HL-60/S4 (cell line): ENCODE data around the gene CCSER1.
"Not testable (repeated sequence)": the region's sequence is repeated elsewhere in the genome, so short reads cannot be mapped to it uniquely, and the experiment has no call there.

Source experiments
- in situ Hi-C: fragments of 300-500 bp; cut with MboI; formaldehyde crosslinking; loops from 2 replicates; pipeline ENCODE4 v1.14.3; 2022; ENCODE audit warnings: low sequenced_read_pairs

Gene CCSER1

DNA sequence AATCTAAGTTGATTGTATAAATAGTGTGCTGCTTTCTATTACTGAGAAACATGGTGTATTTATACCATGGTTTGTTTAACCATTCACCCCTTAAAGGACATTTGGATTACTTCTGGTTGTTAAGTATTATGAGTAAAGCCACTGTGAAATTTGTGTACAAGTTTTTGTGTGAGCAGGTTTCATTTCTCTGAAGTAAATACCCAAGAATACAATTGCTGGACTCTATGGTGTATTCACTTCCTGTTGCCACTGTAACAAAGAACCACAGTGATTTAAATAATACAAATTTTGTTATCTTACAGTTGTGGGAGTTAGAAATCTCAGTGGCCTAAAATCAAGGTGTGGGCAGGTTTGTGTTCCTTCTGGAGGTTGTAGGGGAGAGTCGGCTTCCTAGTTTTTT lies 869.6 kb downstream of the CCSER1 start:
- in situ Hi-C loops = no loop called here

DNA sequence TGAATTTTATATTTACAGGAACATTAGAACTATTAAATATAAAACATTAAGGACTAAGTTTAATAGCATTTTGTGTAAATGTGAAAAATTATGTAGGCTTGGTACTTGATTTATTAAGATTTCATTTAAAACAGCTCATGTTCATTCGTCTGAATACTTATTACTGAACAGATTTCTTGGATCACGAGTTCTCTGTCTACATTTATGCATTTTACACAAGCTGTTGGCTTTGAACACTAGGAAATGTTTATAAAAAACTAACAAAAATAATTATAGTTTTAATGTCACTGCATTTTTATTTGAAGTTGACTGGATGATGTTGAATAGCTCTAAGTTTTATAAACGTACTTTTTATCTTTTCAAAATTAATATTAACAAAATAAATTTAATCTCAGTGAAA lies 888.7 kb downstream of the CCSER1 start:
- in situ Hi-C loops = no loop called here

DNA sequence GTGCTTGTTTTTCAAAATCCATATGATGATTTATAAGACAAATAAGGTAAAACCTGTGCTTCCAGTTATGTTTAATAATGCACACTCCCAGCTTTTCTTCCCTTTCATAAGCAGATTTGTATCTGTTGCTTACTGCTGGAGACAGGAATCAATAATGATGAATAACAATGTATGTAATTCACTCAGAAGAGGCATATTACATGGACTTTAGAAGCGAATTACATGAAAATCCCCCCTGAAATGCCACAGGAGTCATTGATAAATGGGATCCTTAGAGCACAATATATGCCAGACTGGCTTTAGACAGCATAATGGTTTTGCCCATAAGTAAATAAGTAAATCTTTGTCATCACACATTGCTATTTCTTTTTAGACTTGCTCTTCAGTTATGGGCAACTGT lies 892.3 kb downstream of the CCSER1 start:
- in situ Hi-C loops = no loop called here

DNA sequence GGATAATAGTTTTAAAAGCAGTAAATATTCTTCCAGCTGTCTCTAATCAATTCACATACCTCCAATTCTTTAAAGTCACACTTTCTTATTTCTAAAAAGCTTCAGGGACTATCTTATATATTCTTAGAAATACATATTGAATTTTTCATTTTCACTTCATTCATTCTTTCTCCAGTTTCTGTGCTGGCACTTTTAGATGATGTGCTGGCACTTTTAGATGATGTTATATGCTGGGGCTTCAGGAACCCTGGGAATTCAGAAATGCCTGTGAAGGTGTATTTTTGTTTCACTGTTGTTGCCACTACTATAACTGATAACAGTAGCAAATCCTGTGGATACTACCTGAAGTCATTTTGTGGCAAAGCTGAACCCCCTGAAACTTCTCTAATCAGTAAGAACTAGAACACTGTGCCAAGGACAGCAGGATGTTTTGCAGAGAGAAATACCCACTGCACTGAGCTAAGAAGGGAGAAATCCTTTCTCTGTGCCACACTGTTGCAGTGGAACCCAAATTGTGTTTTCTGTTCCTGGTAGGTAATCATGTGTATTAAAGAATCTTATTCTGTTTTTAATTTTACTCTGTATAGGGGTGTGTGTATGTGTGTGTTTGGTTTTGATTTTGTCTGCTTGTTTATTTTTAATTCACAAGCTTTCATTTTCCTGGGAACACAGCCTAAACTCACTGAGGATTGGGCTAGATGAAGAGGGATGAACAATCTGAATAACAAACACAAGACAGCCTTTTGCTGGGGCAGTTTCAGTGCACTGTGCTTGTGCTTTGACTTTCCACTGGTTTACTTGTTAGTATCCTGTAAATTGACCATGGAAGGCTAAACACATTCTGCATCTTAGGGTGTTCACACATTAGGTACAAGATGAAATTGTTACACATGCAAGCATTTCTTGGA lies 898.3 kb downstream of the CCSER1 start:
- in situ Hi-C loops = no loop called here

DNA sequence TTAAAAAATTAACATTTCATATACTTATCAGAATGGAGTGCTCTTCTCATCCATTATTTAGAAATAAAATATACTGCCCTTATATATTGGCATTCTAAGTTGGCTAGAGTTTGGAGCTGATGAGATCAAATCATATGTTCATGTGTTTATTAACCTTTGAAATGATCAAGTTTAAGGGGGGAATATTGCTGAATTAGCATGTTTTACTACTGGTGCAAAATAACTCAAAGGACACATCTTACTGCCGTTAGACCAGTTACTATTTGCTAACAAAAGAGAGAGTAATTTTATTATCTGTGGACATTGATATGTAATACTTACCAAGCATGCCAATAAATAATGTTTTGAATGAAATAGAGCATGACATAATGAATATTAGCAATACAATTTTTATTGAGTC lies 901.0 kb downstream of the CCSER1 start:
- in situ Hi-C loops = no loop called here

DNA sequence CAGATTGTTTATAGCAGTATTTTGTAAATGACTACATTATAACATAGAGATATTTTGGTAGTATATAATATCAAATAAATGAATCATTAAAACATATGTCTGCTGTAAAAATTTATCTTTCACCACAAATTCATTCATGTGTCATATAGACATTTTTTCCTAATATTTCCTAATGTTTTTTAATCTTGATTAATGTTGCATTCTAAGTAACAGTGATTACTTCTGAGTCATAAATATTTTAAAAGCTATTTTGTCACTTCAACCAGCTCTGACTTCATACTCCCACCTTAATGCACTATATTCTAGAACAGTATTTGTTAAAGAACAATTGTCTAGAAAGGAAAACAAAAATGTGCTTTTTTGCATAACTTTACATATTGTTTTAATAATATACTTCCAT lies 904.6 kb downstream of the CCSER1 start:
- in situ Hi-C loops = no loop called here

DNA sequence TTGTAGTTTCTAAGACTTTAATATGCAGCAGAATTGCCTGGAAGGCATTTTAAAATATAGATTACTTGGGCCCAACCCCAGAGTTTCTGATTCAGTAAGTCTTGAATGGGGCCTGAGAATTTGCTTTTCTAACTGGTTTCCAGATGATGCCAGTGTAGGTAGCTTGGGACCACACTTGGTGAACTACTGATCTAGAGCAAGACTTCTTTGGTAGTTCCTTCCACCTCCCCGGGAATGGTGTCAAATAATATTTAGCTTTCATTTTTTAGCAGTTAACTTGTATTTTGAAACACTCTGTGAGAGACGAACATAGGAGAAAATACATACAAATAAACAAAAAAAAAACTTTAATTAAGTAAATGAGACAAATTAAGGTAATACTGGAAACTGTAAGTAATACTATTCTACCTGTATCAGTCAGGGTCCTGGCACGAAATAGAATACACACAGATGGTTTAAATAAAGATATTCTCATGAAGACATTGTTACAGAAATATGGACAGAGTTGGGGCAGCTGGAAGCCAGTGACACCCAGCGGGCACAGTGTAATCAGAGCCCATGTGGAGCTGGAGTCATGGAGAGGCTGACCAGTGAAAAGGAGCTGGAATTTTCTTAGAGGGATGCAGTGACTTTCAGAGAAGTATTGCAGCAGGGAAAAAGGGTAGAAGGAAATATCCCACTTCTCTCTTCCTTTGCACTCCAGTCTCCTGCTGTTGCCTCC lies 905.7 kb downstream of the CCSER1 start:
- in situ Hi-C loops = no loop called here

DNA sequence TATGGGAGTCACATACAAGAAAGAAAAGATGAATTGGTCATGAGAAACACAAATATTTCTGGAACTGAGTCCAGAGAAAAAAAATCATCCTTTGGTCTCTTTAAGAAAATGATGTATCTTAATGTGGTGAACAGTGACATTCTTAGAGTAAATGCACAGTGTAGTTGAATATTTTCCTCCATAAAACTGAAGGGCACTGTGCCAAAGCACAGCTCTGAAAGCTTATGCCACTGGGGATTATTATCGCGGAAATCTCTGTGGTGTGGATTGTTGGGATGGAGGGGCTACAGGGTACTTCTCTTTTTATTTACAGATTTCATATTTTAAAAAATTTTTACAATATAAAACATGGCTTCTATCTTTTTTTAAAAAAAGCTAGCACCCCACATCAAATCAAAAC lies 908.1 kb downstream of the CCSER1 start:
- in situ Hi-C loops = no loop called here

DNA sequence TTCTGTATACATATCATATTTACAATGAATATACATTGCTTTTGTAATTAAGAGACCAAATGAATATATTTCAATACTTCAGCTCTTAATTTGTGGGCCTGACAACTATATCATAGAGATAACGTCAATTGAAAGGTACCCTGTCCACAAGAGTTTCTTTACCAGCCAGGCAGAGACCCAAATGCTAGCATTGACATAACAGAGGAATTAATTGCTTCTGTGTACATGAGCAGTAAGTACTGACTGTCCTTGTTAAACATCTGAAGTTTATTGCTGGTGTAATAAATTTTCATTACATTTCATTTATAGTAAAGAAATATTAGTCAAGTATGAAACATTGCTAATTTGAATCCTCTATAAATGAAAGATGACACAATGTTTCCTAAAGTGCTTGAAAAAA lies 910.8 kb downstream of the CCSER1 start:
- in situ Hi-C loops = no loop called here

DNA sequence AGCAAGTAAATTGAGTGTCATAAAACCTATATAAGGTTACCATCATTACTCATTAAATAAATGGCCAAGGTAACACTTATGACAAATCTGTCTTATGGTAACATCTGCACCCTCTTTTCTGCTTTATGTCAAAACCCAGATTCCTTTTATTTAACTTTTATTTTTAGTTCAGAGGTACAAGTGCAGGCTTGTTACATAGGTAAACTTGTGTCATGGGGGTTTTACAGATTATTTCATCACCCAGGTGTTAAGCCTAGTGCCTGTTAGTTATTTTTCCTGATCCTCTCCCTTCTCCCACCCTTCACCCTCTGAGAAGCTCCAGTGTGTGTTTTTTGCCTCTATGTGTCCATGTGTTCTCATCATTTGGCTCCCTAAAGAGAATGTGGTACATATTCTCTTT lies 930.7 kb downstream of the CCSER1 start:
- in situ Hi-C loops = no loop called here

DNA sequence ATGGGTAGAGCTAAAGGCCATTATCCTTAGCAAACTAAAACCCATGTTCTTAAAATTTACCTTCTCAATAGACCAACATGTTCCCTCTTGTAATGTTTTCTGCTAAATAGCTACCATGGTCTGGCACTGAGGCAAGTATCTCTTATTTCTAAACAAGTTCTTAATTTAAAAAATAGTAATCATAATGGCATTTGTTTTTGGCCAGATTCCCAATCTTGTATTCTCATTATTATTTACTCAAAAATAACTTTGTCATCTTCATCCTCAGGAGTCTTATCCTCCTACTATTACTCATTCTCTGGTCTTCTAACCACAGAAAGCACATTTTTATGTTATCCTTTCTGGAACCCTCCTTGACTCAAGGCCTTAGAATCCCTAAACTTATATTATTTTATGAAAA lies 931.2 kb downstream of the CCSER1 start:
- in situ Hi-C loops = no loop called here

DNA sequence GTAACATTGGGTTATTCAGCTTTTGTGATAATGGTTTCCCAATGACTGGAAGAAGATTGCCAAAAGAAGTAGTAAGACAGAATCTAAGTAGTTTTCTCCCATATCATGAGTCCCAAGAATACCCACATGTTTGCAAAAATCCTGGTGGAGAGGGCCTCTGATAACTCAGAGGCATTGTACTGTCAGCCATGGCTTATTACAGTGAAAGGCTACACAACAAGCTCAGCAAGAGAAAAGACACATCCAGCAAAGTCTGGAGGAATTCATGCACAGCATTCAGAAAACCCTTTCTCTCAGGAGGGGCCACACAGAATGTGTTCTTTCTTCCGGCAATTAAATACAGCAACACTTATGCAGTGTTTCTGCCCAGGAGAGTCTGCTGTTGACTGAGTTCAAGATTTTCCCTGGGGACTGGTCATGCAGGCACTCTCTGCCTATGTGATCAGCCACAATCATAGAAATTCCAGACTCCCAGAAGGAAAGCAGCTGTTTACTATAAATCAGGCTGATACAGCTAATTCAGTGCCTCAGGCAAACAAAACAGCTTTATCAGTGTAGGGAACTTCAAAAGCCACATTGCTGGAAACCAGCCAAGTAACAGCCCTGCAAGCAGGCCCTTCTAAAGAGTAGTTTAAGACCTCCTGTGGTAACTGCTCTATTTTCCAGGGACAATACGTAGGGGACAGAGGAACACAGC lies 937.1 kb downstream of the CCSER1 start:
- in situ Hi-C loops = no loop called here

DNA sequence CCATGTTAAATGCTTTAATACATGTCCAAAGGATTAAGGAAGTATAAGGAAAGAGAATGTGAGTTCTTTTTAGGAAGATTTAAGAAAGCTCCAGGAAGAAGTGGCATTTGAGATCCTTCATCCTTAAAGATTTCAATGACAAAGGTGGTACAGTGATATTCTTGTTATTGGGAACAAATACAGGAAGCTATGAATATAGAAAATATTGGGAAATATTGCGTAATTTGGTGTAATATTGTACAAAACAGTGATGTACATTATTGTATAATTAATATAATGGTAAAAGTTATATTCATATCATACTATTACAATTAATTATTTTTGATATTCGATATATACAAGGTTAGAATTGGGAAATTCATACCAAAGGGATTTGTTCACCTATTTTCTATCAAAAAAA lies 937.9 kb downstream of the CCSER1 start:
- in situ Hi-C loops = no loop called here

DNA sequence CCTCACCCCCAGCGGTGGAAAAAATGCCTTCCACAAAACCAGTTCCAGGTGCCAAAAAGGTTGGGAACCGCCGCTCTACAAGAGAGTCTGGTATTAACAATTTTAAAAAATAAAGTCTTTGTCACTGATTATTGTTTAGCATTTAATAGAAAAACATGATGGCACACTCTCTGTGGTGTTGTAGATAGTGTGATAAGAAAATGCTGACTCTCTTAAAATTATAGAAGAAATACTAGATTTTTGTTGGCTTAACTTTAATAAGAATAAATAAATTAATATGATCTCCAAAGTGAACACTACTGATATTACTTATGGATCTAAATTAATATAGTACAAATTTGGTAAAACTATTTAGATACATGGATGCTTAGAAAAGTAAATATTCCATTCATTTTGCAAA lies 943.5 kb downstream of the CCSER1 start:
- in situ Hi-C loops = no loop called here

DNA sequence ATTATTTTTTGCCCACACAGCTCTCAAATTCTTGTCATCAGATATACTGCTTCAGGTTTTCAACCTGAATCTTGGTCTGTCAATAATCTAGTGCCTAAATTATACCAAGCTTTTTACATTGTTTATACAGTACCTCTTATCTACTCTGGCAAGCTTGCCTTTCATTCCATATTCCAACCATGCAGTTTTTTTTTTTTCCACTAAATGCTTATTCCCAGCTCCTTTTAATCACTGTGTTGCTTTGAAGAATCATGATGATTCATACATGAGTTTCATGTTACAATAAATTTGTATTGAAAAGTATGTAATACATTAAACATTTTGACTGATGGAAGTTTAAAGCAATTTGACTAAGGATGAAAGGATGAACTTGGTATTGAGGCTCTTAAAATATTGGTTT lies 949.0 kb downstream of the CCSER1 start:
- in situ Hi-C loops = no loop called here

DNA sequence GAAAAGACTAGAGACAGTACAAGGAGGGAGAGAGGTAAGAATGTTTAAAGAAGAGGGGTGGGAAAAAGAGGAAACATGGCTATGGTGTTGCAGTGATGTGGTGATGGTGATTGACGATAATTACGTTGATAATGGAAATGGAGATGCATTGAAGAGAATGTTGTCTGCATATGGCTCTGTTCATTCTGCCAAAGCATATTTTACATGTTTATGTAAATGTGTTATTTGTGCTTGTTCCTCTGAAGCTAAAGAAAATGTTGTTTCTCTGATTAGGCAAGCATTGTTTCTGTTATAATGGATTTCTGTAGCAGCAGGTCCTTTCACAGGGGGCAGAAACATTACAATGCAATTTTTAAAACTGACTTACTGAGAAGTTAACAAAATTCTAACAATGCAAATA lies 958.8 kb downstream of the CCSER1 start:
- in situ Hi-C loops = no loop called here

DNA sequence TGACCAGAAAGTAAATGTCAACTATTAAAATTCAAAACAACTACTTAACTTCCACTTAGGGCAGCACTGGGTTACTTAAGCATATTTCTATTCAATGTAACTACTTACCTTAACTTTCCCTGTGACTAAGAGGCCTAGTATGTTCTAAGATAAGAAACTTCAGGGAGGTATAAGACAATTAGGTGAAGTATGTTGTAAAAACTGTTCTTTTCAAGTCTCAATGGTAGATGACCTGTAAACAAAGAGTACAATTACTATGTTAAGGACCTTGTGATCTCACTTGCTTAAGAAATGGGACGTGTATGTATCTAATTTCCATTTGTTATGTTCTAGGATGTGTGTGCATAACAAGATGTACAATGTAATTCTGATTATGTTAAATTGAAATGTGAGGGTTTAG lies 960.5 kb downstream of the CCSER1 start:
- in situ Hi-C loops = no loop called here

DNA sequence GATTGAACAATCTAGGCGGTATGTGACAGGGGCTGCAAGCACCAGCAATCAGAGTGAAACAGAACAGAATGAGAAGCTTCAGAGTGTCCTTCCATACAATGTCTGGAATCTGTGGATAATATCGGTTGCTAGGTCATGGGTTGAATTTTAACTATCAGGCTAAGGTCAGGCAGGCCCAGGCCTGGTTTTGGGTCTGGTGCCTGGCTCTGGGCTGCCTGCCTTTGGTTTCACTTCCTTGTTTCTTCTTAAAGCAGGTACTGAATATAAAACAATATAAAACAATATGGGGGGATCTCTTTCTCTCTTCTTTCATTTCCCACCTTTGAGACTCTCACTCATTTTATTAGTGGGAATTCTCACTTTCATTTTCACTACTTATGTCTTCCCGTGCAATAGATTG lies 962.0 kb downstream of the CCSER1 start:
- in situ Hi-C loops = no loop called here

DNA sequence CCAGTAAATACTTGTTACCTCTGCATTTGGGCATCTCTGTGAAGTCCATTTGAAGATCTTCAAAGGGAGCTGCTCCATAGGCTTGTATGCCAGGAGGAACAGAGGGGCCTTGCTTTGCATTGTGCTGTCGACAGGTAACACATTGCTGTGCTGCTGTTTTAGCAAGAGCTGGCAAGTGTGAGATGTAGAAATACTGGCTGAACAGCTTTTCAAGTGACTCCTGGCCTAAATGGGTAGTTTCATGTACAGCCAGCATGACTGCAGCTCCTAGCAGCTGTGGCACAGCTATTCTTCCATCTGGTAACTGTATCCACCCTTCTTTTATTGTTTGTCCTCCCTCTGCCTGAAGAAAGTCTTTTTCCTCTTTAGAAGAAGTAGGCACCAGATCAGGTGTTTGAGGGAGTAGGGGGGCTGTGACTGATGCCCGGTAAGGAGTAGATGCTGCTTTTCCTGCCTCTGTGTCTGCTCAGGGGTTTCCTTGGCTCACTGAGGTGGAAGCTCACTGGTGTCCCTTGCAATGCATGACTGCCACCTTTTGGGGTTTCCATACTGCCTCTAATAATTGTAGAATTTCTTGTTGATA lies 965.3 kb downstream of the CCSER1 start:
- in situ Hi-C loops = no loop called here

DNA sequence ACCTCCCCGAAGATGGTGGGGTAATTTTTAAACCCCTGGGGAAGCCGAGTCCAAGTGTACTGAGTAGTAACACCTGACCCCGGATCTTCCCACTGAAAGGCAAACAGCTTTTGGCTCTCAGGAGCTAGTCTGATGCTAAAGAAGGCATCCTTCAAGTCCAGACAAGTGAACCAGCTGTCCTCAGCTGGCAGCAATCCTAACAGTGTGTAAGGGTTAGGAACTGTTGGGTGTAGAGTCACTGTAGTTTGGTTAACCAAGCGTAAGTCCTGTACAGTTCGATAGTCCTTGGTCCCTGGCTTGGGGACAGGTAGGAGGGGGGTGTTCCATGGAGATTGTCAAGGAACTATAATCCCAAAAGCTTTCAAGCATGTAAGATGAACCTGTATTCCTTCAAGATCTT lies 967.0 kb downstream of the CCSER1 start:
- in situ Hi-C loops = not testable (repeated sequence)

DNA sequence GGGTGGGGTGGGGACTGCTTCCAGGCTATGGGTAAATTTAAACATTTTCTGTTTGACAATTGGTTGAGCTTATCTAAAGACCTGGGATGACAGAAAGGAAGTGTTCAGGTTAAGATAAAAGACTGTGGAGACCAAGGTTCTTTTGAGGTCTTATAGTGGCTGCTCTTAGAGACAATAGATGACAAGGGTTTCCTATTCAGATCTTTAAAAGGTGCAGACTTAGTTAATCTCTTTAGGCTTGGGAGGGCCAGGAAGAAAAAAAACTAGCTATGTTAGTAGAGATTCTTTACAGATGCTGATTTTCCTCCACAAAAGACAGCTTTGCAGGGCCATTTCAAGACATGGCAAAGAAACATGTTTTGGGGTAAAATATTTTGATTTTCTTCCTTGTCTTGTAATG lies 972.5 kb downstream of the CCSER1 start:
- in situ Hi-C loops = no loop called here
